OCI-LY1 (cell line): ENCODE results near the gene ELMOD1.

Source experiments
- EZH2 ChIP-seq: fragments of 200-600 bp; sonication (generic), shearing (Covaris generic); IDR thresholded peaks from 2 replicates; pipeline ENCODE4 v1.8.0; 2017; ENCODE audit warnings: borderline replicate concordance, mixed run types, mild to moderate bottlenecking, antibody characterized with exemption, low read length, moderate library complexity, mixed read lengths
- TF ChIP-seq, protein P1 (sequence below): fragments of 200-600 bp; sonication (generic), shearing (Covaris generic); IDR thresholded peaks from 2 replicates; pipeline ENCODE4 v1.5.1; 2017; ENCODE audit warnings: mild to moderate bottlenecking, antibody characterized with exemption, low read length, moderate library complexity, mixed read lengths

DNA sequence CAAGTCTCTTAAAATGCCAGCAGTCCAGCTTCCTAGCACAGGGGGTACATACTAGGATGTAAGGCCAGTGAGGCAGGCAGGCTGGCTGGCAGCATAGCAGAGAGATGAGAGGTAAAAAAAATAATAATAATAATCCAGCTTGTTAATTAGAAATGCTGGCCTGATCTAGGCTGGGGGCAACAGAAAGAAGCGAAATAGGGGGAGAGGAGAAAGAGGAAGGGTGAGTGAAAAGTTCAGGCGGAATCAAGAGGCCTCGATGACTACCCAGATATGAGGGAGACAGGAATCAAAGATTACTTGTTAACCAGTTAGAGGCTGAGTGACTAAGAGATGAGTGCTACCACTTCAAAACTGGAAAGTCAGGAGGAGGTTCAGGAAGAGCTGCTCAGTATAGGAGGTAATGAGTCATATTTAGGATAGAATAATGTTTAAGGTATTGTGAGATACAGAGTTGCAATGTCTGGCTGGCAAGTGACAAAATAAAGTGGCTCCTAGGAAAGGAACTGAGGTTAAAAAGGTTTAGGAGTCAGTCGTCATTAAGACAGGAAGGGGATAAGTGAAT is 28.2 kb upstream of the ELMOD1 start:
- TF ChIP-seq, protein P1, sequence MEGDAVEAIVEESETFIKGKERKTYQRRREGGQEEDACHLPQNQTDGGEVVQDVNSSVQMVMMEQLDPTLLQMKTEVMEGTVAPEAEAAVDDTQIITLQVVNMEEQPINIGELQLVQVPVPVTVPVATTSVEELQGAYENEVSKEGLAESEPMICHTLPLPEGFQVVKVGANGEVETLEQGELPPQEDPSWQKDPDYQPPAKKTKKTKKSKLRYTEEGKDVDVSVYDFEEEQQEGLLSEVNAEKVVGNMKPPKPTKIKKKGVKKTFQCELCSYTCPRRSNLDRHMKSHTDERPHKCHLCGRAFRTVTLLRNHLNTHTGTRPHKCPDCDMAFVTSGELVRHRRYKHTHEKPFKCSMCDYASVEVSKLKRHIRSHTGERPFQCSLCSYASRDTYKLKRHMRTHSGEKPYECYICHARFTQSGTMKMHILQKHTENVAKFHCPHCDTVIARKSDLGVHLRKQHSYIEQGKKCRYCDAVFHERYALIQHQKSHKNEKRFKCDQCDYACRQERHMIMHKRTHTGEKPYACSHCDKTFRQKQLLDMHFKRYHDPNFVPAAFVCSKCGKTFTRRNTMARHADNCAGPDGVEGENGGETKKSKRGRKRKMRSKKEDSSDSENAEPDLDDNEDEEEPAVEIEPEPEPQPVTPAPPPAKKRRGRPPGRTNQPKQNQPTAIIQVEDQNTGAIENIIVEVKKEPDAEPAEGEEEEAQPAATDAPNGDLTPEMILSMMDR = no peak
- TF ChIP-seq EZH2 = no peak
